ENCODE measurements around the gene FAM13B. TPM values are rescaled to one million over a fixed set of nuclear protein-coding genes. Genes with fewer than 3 reads are reported as not detected.

Gene FAM13B
- total RNA-seq, 1 donor from 2014 or later: 10.4 TPM

DNA sequence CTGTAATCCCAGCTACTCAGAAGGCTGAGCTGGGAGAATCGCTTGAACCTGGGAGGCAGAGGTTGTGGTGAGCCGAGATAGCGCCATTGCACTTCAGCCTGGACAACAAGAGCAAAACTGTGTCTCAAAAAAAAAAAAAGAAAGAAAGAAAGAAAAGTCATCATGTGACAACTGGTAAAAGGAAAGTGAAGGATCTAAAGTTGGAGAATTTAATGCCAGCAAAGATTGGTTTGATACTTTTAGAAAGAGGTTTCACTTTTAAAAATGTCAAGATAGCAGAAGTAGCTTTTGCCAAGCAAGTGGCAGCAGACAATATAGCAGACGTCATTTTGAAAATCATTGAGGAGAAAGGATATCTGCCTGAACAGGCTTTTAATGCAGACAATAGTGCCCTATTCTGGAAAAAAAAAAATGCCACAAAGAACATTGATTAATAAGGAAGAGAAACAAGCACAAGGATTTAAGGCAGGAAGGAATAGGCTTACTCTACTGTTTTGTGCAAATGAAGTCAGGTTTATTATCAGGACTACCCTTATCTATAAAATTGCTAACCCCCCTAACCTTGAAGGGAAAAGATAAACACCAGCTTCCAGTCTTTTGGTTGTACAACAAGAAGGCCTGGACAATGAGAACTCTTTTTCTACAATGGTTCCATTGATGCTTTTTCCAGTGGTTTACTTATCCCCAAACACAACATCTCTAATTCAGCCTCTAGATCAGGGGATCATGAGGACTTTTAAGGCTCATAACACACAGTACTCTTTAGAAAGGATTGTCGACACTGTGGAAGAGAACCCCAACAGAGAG lies 131.7 kb downstream of the FAM13B start:
- no peak for DNase-seq (ENCODE audit: low read depth, low spot score)

GRCh38 chr5:137899493-137899892 lies 133.4 kb downstream of the FAM13B start:
- DNase-seq (ENCODE audit: low read depth, low spot score): no peak

DNA sequence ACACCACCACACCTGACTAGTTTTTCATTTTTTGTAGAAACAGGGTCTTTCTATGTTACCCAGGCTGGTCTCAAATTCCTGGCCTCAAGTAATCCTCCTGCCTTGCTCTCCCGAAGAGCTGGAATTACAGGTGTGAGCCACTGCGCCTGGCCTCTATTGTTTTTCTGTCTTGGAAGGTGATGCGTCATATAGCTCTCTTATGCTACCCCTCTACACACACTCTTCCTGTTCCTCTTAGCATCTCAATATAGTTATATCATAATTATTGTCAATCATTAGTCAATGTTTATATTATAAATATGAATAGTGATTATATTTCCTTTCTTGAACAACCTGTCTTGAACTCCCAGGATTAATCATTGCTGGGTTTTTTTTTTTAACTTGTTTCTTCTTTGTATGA lies 136.3 kb downstream of the FAM13B start:
- peak; percentile 4 for DNase-seq (ENCODE audit: low read depth, low spot score)

DNA sequence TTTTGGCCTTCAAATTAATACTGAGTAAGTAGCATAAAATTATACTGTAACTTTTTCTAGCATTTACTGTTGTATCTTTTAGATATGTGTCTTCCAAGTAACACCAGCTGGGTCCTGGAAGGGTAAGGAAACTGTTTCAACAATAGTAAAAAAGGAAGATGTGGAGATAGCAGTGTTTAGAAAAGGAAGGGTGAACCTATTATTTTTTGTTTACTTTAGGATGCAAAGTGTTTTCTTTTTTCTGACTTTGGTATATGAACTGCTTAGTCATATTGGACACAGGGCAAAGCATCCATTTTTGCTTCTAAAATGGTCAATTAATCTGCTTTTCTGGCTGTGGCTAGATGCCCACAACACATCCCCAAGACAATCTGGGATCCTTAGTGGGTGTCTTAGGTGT lies 138.3 kb downstream of the FAM13B start:
- DNase-seq (ENCODE audit: low read depth, low spot score): no peak

DNA sequence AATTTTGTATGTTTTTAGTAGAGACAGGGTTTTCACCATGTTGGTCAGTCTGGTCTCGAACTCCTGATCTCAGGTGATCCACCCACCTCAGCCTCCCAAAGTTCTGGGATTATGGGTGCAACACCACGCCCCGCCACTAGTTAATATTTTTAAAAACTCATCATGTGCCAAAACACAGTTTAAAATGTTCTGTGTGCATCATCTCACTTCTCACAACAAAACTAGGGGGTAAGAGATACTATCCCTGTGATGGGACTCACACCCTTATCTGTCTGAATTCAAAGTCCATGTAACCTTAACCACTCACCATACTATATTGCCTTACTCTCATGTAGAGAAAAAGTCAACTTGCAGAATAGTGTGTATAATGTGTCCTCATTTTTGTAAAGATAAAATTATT lies 141.0 kb downstream of the FAM13B start:
- no peak for DNase-seq (ENCODE audit: low read depth, low spot score)

DNA sequence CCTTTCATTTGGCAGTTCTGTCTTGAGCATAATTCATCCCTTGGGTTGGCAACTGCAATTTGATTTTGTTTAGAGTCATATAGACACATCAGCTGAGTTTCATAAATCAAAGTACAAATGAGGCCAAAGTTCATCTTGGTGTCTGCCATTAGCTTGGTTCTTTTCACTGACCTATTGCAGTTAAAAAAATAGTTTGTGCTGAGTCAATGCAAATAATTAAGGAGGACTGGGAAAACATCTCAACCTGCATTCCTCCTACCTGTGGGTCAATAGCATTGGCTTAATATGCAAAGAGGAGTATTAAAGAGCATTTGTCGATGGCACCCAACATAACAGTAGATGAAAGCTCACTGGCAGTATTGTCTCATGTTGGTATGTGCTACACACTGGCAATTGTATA lies 142.0 kb downstream of the FAM13B start:
- DNase-seq (ENCODE audit: low read depth, low spot score): no peak

GRCh38 chr5:137888863-137889759 lies 143.8 kb downstream of the FAM13B start, which contains the start of gene PKD2L2:
Gene PKD2L2, plus strand, starts transcription at chr5:137889457. Its CDS starts 35 bp downstream, at chr5:137889492.
- DNase-seq (ENCODE audit: low read depth, low spot score): peak; percentile 39

DNA sequence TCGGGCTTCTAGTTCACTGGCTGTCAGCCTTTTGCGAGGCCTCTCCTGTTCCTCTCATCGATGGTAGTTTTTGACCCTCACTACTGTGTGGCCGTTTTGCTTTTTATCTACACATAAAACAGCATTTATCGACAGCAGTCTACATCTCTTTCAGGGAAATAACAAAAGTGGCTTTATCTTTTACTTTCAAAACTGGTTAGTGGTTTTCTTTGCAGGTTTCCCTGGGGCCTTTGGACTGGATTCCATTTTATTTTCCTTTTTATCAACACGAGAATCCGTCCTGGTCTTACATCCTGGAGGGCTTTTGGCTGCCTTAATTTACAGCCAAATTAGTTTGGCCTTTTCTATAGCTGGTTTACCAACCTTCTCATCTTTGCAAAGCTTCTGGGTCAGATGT lies 144.4 kb downstream of the FAM13B start:
- no peak for DNase-seq (ENCODE audit: low read depth, low spot score)

Other genes with a start within 250 kb of the FAM13B start
- not detected in 2 replicates for gene MYOT, start 165.2 kb downstream of the FAM13B start, total RNA-seq
- not detected in 2 replicates for gene PKD2L2, start 143.6 kb downstream of the FAM13B start, total RNA-seq
- gene WNT8A, start 51.0 kb upstream of the FAM13B start, total RNA-seq: not detected in 2 replicates
- 1.1 and 1.2 TPM in 2 replicates for gene NME5, start 106.3 kb upstream of the FAM13B start, total RNA-seq
- gene BRD8, start 145.6 kb upstream of the FAM13B start, total RNA-seq: 25.7 and 36.0 TPM in 2 replicates
- 47.2 and 125 TPM in 2 replicates for gene KIF20A, start 146.0 kb upstream of the FAM13B start, total RNA-seq
- 32.9 and 41.1 TPM in 2 replicates for gene CDC23, start 180.2 kb upstream of the FAM13B start, total RNA-seq
- gene GFRA3, start 241.5 kb upstream of the FAM13B start, total RNA-seq: not detected in 2 replicates